Thyroid gland (tissue), 4 donors: ENCODE measurements around the gene MRPL10. TPM values are rescaled to one million over a fixed set of nuclear protein-coding genes. Genes with fewer than 3 reads are reported as not detected.

ENCODE experiments used
- DNase-seq, 2 donors: peaks; one replicate each; pipeline ENCODE4 v3.0.0-alpha.2; 2019
- H3K27ac ChIP-seq, 3 donors: fragments of 200-600 bp; sonication (generic); 1 replicate in 2 of 3; 2 replicates in 1 of 3; pipeline ENCODE4 v1.5.1; 2016 to 2019; ENCODE audit warnings: mild to moderate bottlenecking in 1 of 3, moderate library complexity in 1 of 3
- H3K27me3 ChIP-seq: fragments of 200-600 bp; sonication (generic); one replicate; pipeline ENCODE4 v1.5.1; 2019
- H3K36me3 ChIP-seq, 2 donors: fragments of 200-600 bp; sonication (generic); one replicate each; pipeline ENCODE4 v1.5.1; 2016 to 2019
- H3K4me1 ChIP-seq, 2 donors: fragments of 200-600 bp; sonication (generic); one replicate each; pipeline ENCODE4 v1.5.1; 2017 to 2019
- H3K4me3 ChIP-seq, 3 donors: fragments of 200-600 bp; sonication (generic); replicated peaks in 1 of 3; 1 replicate in 2 of 3; 2 replicates in 1 of 3; pipeline ENCODE4 v1.5.1; 2016; ENCODE audit warnings: mild to moderate bottlenecking in 1 of 3
- H3K9me3 ChIP-seq: fragments of 200-600 bp; sonication (generic); one replicate; pipeline ENCODE4 v1.5.1; 2017
- CTCF ChIP-seq, 6 experiments: fragments of 200-600 bp in 3 of 6; fragments of 450-650 bp in 3 of 6; sonication (generic) in 3 of 6; IDR thresholded peaks; one replicate each; pipeline ENCODE4 v1.5.1; 2016 to 2019; ENCODE audit warnings: antibody characterized with exemption in 6 of 6, mild to moderate bottlenecking in 2 of 6, inconsistent platforms in 1 of 6, moderate library complexity in 1 of 6
- POLR2A ChIP-seq, 2 donors: fragments of 450-650 bp; IDR thresholded peaks; one replicate each; pipeline ENCODE4 v1.6.1; 2017; ENCODE audit warnings: antibody characterized with exemption in 2 of 2, mild to moderate bottlenecking in 2 of 2, moderate library complexity in 1 of 2
- WGBS, 2 donors: methylation state at CpG; one replicate each; pipeline ENCODE4 v1.1.5; 2017; 5-methylcytosine and 5-hydroxymethylcytosine counted together
- intact Hi-C: fragments of 100-400 bp; cut with DNase I; formaldehyde crosslinking; loops from one replicate; pipeline ENCODE4 v1.15.1; 2023
- total RNA-seq, 4 donors: library from RNA; depleted of rRNA; stranded (reverse); fragments of >200 nt; gene quantifications; one replicate each; pipeline ENCODE4 v1.2.3, GENCODE V29; 2016

MRPL10 gene
- total RNA-seq, 4 donors from 2014 or later: 36.1 to 51.9 (median 39.1) TPM

GRCh38 chr17:47811709-47812108 lies 19.6 kb downstream of the MRPL10 start:
- Histone ChIP-seq H3K4me1 (peaks cover 13 to 31% of the 10 kb centered on the region in 2 donors), H3K9me3 (no peaks in the 10 kb centered on the region), H3K36me3 (peaks cover 36 to 41% of the 10 kb centered on the region in 2 donors), H3K27ac (peak overlapping the region in 2 of 3 donors; percentile 52 to 86), H3K27me3 (no peaks in the 10 kb centered on the region), H3K4me3 (no peak overlapping the region)
- intact Hi-C loops: no loop called here
- DNase-seq: no peak
- 60 to 61% methylated on average over 7 of the region's 7 CpGs for WGBS, 2 donors
- no peak for TF ChIP-seq CTCF (IDR thresholded peaks at IDR 0.05)
- TF ChIP-seq POLR2A (IDR thresholded peaks at IDR 0.05): no peak

DNA sequence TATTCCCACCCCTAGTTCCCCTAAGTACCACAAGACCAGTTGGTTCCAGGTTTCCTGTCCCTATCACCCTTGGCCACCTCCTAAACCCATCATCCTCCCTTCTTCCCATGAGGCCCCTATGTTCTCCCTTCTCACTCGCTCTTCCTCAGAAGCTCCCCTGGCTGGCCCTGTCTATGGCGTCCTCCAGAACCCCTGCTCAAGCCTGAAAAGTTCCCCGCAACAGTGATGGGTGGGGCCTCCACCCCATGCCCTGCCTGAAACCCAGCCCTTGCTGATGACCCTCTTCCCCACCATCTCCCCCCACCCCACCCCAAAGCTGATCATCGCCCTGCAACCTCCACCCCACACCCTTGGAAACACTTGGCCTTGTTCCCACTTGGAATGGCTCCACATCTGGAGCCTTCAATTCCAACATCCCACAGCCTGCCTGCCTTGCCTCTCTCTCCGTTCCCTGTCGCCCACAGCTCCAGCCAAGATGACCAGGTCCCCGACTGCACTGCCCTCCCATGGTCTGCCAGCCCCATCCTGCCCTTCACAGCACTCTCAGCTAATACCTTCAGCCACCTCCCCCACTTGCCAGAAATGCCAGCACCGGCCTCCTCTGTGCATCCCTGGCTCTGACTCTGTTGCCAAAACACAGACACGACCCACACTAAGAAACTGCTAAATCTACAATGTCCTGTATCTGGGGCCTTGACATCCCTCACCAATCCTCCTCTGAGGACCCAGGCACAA lies 20.3 kb downstream of the MRPL10 start:
- peak overlapping the region; percentile 24 to 75 (median 30) for H3K27ac ChIP-seq
- intact Hi-C loops: no loop called here

DNA sequence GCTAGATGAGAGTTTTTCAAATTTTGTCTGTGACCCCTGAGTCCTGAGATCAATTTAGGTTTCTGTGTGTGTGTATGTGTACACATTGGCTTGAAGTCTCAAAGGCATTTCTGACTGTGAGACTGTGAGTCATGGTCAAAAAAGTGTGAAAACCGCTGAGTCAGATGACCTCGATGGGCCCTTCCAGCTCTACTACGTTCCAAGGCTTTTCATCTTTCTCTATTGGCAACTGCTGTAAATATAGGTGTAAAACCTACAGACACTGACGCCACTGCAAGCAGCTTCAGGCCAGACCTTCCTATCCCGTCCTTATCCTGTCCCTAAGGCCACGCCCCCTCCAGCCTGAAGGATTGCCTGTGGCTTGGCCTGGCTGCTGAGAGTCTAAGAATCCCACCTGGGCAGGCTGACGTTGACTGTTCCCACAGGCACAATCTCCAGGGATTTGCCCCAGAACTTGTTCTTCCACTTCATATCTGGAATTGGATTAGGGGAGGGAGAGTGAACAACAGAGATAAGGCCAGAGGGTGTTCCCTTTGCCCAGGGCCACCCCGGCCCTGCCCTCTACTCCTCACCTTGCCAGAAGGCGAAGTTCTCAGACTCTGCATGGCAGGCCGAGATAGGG lies 21.0 kb downstream of the MRPL10 start:
- Histone ChIP-seq H3K9me3 (no peaks in the 10 kb centered on the region), H3K36me3 (peaks cover 28 to 30% of the 10 kb centered on the region in 2 donors)

More for the DNA sequence above, 20.3 kb downstream of the MRPL10 start:
- Histone ChIP-seq H3K4me3 (no peak overlapping the region), H3K36me3 (peaks cover 30 to 37% of the 10 kb centered on the region in 2 donors), H3K4me1 (peaks cover 13 to 31% of the 10 kb centered on the region in 2 donors), H3K27me3 (no peaks in the 10 kb centered on the region), H3K9me3 (no peaks in the 10 kb centered on the region)
- WGBS, 2 donors: 71 to 73% methylated on average over 9 of the region's 9 CpGs
- DNase-seq: peak; percentile 36 to 37
- no peak for TF ChIP-seq CTCF (IDR thresholded peaks at IDR 0.05)
- TF ChIP-seq POLR2A (IDR thresholded peaks at IDR 0.05): no peak

GRCh38 chr17:47808830-47809480 lies 22.4 kb downstream of the MRPL10 start:
- 98 to 99% methylated on average over 10 to 13 of the region's 22 CpGs for WGBS, 2 donors
- no peak for DNase-seq
- Histone ChIP-seq H3K4me1 (peaks cover 13 to 31% of the 10 kb centered on the region in 2 donors), H3K9me3 (no peaks in the 10 kb centered on the region), H3K27me3 (no peaks in the 10 kb centered on the region), H3K27ac (peak overlapping the region in 1 of 3 donors; percentile 75), H3K36me3 (peaks cover 18 to 23% of the 10 kb centered on the region in 2 donors), H3K4me3 (no peak overlapping the region)
- intact Hi-C loops: loop anchor here (10.0 kb wide), 1 partner anchor 144 kb away; no protein-coding TSS in a partner anchor
- TF ChIP-seq POLR2A (IDR thresholded peaks at IDR 0.05): no peak
- TF ChIP-seq CTCF (IDR thresholded peaks at IDR 0.05): no peak

More for the DNA sequence above, 21.0 kb downstream of the MRPL10 start:
- peak; percentile 61 to 64 for DNase-seq
- H3K4me3 ChIP-seq: no peak overlapping the region
- H3K4me1 ChIP-seq: peaks cover 13 to 31% of the 10 kb centered on the region in 2 donors
- H3K27ac ChIP-seq: peak overlapping the region; percentile 24 to 75 (median 30)
- intact Hi-C loops: no loop called here
- H3K27me3 ChIP-seq: no peaks in the 10 kb centered on the region
- TF ChIP-seq POLR2A (IDR thresholded peaks at IDR 0.05) (peak in 1 of 2 donors; percentile 9), CTCF (IDR thresholded peaks at IDR 0.05) (no peak)
- 57 to 65% methylated on average over 9 to 10 of the region's 10 CpGs for WGBS, 2 donors
